Neural crest cell (in vitro differentiated cells): ENCODE data around the gene GTPBP2. TPM values are rescaled to one million over a fixed set of nuclear protein-coding genes. Genes with fewer than 3 reads are reported as not detected.

Experiments
- DNase-seq: peaks from one replicate; pipeline ENCODE4 v3.0.0; 2021; ENCODE audit warnings: low read depth, mixed read lengths, low spot score
- H3K27ac Mint-ChIP-seq: one replicate; pipeline ENCODE4 v1.8.0; 2021; ENCODE audit warnings: mild to moderate bottlenecking, mixed read lengths; ENCODE audit not compliant: unreplicated experiment
- H3K27me3 Mint-ChIP-seq: 2 replicates; pipeline ENCODE4 v1.8.0; 2021; ENCODE audit warnings: low read depth, mild to moderate bottlenecking, mixed read lengths
- H3K36me3 Mint-ChIP-seq: 2 replicates; pipeline ENCODE4 v1.8.0; 2021; ENCODE audit warnings: low read depth, mild to moderate bottlenecking, mixed read lengths
- H3K4me1 Mint-ChIP-seq: 2 replicates; pipeline ENCODE4 v1.8.0; 2021; ENCODE audit warnings: mixed read lengths
- H3K4me3 Mint-ChIP-seq: one replicate; pipeline ENCODE4 v1.8.0; 2021; ENCODE audit warnings: mild to moderate bottlenecking, mixed read lengths
- H3K9me3 Mint-ChIP-seq: 2 replicates; pipeline ENCODE4 v1.8.0; 2021; ENCODE audit warnings: mixed read lengths
- total RNA-seq: library from RNA; stranded (reverse); gene quantifications from 2 replicates; pipeline ENCODE4 v1.2.1, GENCODE V29; 2021
- TF ChIP-seq, protein P1 (sequence below): fragments of 200-600 bp; sonication (generic); conservative IDR thresholded peaks from 2 replicates; pipeline ENCODE4 v1.5.0; 2021; ENCODE audit warnings: antibody characterized with exemption, mild to moderate bottlenecking

GTPBP2 gene
- total RNA-seq, 1 donor from 2014 or later: 70.0 TPM

DNA sequence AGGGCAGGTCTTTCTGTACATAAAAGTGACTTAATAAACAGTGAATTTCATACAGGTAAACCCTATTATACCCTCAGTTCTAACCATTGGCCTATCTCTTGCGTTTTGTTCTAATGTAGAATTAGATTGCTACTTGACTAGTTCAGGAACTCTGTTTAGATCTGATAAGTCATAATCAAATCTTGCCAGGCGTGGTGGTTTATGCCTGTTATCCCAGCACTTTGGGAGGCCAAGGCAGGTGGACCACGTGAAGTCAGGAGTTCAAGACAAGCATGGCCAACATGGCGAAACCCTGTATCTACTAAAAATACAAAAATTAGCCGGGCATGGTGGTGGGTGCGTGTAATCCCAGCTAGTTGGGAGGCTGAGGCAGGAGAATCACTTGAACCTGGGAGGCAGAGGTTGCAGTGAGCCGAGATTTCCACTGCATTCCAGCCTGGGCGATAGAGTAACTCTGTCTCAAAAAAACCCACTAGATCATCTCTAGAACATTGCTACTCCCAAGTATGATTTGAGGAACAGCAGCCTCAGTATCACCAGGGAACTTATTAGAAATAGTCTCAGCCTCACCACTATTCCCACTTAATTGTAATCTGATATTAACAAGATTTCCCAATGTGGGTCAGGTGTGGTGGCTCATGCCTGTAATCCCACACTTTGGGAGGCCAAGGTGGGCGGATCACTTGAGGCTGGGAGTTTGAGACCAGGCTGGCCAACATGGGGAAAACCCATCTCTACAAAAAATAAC lies 12.2 kb downstream of the GTPBP2 start:
- Mint-ChIP-seq H3K27ac (no peak overlapping the region), H3K36me3 (no peaks in the 10 kb centered on the region), H3K4me3 (no peak overlapping the region), H3K4me1 (no peaks in the 10 kb centered on the region), H3K27me3 (no peaks in the 10 kb centered on the region), H3K9me3 (no peaks in the 10 kb centered on the region)
- DNase-seq: no peak
- TF ChIP-seq, protein P1, sequence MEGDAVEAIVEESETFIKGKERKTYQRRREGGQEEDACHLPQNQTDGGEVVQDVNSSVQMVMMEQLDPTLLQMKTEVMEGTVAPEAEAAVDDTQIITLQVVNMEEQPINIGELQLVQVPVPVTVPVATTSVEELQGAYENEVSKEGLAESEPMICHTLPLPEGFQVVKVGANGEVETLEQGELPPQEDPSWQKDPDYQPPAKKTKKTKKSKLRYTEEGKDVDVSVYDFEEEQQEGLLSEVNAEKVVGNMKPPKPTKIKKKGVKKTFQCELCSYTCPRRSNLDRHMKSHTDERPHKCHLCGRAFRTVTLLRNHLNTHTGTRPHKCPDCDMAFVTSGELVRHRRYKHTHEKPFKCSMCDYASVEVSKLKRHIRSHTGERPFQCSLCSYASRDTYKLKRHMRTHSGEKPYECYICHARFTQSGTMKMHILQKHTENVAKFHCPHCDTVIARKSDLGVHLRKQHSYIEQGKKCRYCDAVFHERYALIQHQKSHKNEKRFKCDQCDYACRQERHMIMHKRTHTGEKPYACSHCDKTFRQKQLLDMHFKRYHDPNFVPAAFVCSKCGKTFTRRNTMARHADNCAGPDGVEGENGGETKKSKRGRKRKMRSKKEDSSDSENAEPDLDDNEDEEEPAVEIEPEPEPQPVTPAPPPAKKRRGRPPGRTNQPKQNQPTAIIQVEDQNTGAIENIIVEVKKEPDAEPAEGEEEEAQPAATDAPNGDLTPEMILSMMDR: no peak

DNA sequence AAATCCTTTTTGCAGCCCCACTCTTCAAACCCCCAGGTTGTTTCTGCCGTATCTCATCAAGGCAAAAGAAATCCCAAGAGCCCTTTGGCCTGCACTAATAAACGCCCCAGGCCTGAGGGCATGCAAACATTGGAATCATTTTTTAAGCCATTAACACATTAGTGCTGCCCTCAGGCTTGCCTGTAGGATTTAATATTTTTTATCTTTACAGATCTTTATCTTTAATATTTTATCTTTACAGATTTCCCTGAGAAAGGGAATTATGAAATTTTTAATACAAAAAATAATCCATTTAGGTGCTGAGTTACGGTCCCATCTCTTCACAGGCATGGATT lies 14.7 kb downstream of the GTPBP2 start:
- H3K27me3 Mint-ChIP-seq: no peaks in the 10 kb centered on the region
- TF ChIP-seq, protein P1: no peak
- H3K9me3 Mint-ChIP-seq: no peaks in the 10 kb centered on the region
- no peak overlapping the region for H3K27ac Mint-ChIP-seq
- H3K4me1 Mint-ChIP-seq: no peaks in the 10 kb centered on the region
- no peak overlapping the region for H3K4me3 Mint-ChIP-seq
- DNase-seq: no peak
- H3K36me3 Mint-ChIP-seq: no peaks in the 10 kb centered on the region

DNA sequence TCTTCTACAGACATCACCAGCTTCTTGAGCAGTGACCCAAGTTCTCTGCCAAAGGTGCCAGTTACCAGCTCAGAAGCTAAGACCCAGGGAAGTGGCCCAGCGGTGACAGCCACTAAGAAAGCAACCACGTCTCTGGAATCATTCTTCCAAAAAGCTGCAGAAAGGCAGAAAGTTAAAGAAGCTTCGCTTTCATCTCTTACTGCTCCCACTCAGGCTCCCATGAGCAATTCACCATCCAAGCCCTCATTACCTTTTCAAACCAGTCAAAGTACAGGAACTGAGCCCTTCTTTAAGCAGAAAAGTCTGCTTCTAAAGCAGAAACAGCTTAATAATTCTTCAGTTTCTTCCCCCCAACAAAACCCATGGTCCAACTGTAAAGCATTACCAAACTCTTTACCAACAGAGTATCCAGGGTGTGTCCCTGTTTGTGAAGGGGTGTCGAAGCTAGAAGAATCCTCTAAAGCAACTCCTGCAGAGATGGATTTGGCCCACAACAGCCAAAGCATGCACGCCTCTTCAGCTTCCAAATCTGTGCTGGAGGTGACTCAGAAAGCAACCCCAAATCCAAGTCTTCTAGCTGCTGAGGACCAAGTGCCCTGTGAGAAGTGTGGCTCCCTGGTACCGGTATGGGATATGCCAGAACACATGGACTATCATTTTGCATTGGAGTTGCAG lies 15.2 kb downstream of the GTPBP2 start:
- H3K27me3 Mint-ChIP-seq: no peaks in the 10 kb centered on the region
- no peak overlapping the region for H3K4me3 Mint-ChIP-seq
- H3K9me3 Mint-ChIP-seq: no peaks in the 10 kb centered on the region
- no peak overlapping the region for H3K27ac Mint-ChIP-seq
- TF ChIP-seq, protein P1: no peak
- no peak for DNase-seq
- H3K4me1 Mint-ChIP-seq: no peaks in the 10 kb centered on the region
- H3K36me3 Mint-ChIP-seq: no peaks in the 10 kb centered on the region

DNA sequence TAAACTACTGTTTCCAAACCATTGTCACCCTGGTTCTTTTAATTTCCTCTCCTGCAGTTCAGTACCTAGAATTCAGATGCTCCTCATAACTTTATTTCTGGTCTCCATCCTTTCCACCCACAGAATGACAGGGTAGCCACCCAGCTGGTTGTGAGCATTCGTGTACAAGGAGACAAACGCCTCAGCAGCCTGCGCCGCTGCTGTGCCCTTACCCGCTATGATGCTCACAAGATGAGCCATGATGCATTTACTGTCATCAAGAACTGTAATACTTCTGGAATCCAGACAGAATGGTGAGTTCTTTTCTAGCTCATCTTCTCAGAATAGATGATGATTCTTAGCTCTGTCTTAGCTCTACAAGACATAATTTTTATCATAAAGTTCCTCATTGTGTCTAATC lies 18.6 kb downstream of the GTPBP2 start:
- no peaks in the 10 kb centered on the region for H3K9me3 Mint-ChIP-seq
- DNase-seq: no peak
- H3K4me1 Mint-ChIP-seq: no peaks in the 10 kb centered on the region
- H3K4me3 Mint-ChIP-seq: no peak overlapping the region
- no peaks in the 10 kb centered on the region for H3K27me3 Mint-ChIP-seq
- TF ChIP-seq, protein P1: no peak
- H3K36me3 Mint-ChIP-seq: peaks cover 2% of the 10 kb centered on the region
- H3K27ac Mint-ChIP-seq: peak overlapping the region; percentile 53

DNA sequence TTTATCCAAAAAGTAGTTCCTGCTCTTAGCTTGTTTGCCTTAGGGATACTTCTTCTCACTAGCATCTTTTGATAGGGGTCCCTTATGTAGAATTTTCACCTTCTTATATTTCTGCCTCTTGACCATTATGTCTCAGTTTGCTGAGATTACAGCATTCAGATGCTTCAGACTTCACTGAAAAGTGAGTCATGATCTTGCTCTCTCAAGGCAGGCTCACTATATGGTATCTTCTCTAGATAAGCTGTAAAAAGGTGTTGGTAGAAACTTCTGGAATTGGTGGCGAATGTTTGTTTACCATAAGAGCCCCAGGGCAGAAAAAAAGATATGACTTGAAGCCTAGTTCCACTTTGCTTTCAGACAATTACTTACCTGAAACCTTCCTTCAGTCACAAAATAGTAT lies 19.7 kb downstream of the GTPBP2 start:
- H3K27ac Mint-ChIP-seq: no peak overlapping the region
- no peak for DNase-seq
- no peaks in the 10 kb centered on the region for H3K4me1 Mint-ChIP-seq
- TF ChIP-seq, protein P1: no peak
- H3K4me3 Mint-ChIP-seq: no peak overlapping the region
- no peaks in the 10 kb centered on the region for H3K9me3 Mint-ChIP-seq
- no peaks in the 10 kb centered on the region for H3K27me3 Mint-ChIP-seq
- peaks cover 2% of the 10 kb centered on the region for H3K36me3 Mint-ChIP-seq
